HG02885 (cell line): ENCODE data around the gene CD99.
A peak's percentile ranks its signal among the peaks of the same experiment; 100 is the strongest.

ENCODE experiments used
- ATAC-seq: cut with Tn5 transposase; IDR thresholded peaks from one replicate; pipeline ENCODE4 v1.9.1; 2021; ENCODE audit warnings: mild to moderate bottlenecking; ENCODE audit not compliant: unreplicated experiment, poor library complexity

The CD99 gene, protein sequence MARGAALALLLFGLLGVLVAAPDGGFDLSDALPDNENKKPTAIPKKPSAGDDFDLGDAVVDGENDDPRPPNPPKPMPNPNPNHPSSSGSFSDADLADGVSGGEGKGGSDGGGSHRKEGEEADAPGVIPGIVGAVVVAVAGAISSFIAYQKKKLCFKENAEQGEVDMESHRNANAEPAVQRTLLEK

DNA sequence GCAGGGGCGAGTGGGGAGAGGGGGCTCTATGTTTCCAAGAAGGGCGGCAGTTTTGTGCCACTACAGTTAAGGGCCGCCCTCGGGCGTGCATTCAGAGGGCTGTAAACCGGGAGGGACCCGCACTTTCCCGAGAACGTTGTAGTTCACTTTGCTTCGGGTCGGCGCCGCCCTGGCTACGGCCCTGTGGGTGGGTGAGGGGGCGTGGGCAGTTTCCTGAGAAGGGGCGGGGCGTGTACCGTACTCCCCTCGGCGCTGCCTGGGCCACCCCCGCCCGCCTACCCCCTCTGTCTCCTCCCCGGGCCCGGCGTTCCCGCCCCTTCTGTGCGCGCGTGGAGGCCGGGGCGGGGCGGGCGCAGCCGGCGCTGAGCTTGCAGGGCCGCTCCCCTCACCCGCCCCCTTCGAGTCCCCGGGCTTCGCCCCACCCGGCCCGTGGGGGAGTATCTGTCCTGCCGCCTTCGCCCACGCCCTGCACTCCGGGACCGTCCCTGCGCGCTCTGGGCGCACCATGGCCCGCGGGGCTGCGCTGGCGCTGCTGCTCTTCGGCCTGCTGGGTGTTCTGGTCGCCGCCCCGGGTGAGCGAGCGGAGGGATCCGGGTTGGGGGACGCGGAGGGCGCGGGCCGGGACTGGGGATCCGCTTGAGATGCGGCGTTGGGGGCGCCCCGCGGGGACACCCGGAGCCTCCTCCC is at the start of gene CD99:
CD99 (plus strand) TSS at position 440 of the 687 bp plus-strand sequence; CDS start at position 506, 66 bp downstream.
- ATAC-seq, result peak; percentile 90

DNA sequence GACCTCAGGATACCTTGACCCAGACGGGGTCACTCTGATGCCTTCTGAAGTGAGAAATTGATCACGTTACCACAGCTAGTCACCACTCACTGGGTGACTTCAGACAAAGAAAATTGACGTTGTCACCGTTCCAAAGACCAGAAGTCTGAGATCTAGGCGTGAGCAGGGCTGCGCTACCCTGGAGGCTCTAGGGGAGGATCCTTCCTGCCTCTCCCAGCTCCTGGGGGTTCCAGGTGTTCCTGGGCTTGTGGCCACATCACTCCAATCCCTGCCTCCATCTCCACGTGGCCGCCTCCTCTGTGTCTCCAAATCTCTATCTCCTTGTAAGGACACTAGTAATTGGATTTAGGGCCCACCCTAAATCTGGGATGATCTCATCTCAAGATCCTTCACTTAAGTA is 48.9 kb upstream of the CD99 start:
- ATAC-seq, result no peak

- no peak for ATAC-seq
Measured at GRCh38 chrX:2642791-2643190, 48.3 kb upstream of the CD99 start.

- ATAC-seq, result no peak
Measured at GRCh38 chrX:2643880-2644279, 47.2 kb upstream of the CD99 start.

DNA sequence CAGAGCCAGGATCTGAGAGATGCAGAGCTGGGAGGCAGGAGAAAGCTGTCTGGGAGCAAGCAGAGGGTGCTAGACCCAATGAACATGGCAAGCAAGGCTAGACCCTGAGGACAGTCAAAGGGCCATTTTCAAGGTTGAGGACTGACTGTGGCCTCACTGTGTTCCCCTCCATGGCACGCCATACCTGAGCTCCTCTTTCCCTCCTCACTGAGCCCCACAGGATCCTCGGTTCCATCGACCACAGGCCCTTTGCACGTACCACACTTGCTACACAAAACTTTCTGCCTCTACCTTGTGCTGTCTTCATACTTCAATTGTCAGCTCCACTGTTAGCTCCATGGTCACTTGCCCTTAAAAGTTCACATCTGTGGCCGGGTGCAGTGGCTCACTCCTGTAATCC is 45.5 kb upstream of the CD99 start:
- ATAC-seq, result no peak

DNA sequence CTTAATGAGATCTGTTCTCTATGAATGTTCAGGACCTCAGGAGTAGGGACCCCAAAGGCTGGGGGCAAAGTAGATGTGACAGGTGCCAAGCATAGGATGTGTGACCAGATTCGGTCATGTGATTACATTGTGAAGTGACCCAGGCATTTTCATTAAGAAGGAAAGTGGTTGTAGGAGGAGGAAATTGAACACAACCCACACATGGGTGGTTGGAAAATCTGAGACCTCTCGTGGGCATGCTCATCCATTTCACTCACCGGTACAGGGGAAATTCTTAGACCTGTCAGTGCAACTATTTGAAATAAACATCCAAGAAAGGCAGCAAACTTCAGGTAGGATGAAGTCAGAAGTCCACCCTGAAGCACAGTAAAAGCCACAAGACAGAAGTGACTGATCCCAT is 43.5 kb upstream of the CD99 start:
- no peak for ATAC-seq

GRCh38 chrX:2650037-2650436 is 41.1 kb upstream of the CD99 start:
- ATAC-seq, result no peak

GRCh38 chrX:2650865-2651264 is 40.2 kb upstream of the CD99 start:
- ATAC-seq, result no peak

- no peak for ATAC-seq
Measured at GRCh38 chrX:2652106-2652505, 39.0 kb upstream of the CD99 start.

DNA sequence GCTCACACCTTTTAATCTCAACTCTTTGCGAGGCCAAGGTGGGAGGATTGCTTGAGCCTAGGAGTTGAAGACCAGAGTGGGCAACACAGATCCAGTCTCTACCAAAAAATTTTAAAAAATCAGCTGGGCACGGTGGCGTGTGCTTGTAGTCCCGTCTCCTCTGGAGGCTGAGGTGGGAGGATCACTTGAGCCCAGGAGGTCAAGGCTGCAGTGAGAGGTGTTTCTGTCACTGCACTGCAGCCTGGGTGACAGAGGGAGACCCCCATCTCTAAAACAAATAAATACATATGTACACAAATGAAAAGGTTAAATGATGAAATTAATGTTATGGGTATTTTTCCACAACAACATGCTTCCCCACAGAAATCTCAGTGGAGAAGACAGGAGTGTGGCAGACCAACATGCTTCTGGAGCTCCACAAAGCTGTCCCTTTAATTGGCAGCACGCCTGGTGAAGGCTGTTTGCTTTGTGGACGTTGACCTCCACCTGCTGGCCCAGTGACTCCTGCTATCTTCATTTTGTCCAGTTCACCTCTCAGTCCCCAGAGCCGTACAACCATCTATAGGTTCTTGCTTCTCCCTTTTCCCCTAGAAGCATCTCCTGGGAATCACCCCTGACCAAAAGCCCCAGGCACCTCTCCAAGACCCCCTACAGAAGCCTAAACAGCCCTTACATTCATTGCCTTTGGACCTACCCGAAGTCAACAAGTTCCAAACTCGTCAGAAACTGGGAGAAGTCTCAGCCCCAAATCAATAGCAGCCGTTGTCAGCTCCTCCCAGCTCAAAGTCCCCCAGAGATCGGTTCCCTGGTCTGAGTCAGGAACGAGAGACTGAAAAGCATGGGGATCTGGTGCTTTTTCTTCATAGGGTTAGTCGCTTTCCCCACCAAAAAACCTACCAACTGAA is 36.4 kb upstream of the CD99 start:
- ATAC-seq, result no peak

GRCh38 chrX:2656257-2656836 is 34.7 kb upstream of the CD99 start:
- ATAC-seq, result no peak

- ATAC-seq, result no peak
Measured at GRCh38 chrX:2657532-2658113, 33.5 kb upstream of the CD99 start.

- peak; percentile 59 for ATAC-seq
Measured at GRCh38 chrX:2658585-2659292, 32.4 kb upstream of the CD99 start.

- ATAC-seq, result no peak
Measured at GRCh38 chrX:2662586-2662985, 28.5 kb upstream of the CD99 start.

DNA sequence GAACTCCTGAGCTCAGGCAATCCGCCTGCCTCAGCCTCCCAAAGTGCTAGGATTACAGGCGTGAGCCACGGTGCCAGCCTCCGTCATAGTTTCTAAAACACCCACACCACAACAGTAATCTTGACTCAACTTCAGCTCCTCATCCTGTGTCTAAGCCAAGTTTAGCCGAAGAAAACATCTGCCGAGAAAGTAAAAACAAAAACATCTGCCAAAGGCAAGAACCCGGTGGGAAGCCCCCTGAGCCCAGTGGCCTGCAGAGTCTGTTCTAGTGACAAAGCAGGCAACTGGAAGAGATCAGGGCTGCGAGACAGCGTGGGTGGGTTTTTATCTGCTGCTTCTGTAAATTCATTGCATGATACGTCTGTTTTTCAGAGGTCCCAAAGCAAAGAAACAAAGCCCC is 26.6 kb upstream of the CD99 start:
- no peak for ATAC-seq

- ATAC-seq, result no peak
Measured at GRCh38 chrX:2665387-2666304, 25.4 kb upstream of the CD99 start.

GRCh38 chrX:2666491-2666890 is 24.6 kb upstream of the CD99 start:
- ATAC-seq, result no peak

DNA sequence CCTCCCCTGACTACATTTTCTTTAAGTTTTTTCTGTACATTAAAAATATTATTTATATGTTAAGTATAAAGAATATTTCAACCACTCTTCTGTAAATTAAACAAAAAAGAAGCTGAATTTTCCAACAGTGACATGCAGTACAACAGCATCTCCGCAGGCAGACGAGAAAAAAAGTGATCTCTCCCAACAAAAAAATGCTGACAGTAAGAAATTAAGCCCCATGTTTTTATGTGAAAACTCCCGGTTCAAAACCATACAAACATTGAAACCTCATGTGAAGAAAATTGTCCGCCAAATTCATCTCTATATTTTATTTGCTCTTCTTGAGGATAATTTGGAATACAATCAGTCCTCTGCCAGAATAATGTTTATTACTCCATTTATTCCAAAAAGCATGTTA is 20.1 kb upstream of the CD99 start:
- ATAC-seq, result no peak

DNA sequence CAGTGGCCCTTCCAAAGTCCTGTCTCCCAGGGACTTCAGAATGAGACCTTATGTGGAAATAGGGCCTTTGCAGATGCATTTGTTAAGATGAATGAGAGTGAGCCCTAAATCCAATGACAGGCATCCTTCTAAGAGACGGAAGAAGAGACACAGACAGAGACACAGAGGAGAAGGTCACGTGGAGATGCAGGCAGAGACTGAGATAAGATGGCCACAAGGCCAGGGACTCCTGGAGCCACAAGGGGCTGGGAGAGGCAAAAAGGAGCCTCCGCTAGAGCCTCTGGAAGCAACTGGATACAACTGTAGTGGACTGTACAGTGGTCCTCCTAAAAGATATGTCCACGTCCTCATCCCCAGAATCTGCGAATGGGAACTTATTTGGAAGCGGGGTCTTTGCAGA is 19.0 kb upstream of the CD99 start:
- ATAC-seq, result no peak
